DND-41 (cell line): Measurements from ENCODE around the gene IPCEF1.

Experiments used
- ATAC-seq: fragments of 200-7000 bp; cut with Tn5 transposase; 3 replicates; pipeline ENCODE4 v1.9.1; 2021; ENCODE audit warnings: low read depth; ENCODE audit not compliant: insufficient read depth
- DNase-seq: peaks from one replicate; pipeline ENCODE4 v3.0.0-alpha.2; 2020
- H2AFZ ChIP-seq: 2 replicates; pipeline ENCODE4 v1.6.0; 2012; ENCODE audit warnings: low read depth, low read length
- H3K27ac ChIP-seq: 2 replicates; pipeline ENCODE4 v1.5.1; 2012; ENCODE audit warnings: low read length, inconsistent platforms
- H3K27me3 ChIP-seq: fragments of 200-600 bp; sonication (generic); 2 replicates; pipeline ENCODE4 v1.6.0; 2012; ENCODE audit warnings: low read length, mild to moderate bottlenecking, inconsistent platforms; ENCODE audit not compliant: insufficient read depth, poor library complexity
- H3K36me3 ChIP-seq: 2 replicates; pipeline ENCODE4 v1.5.1; 2012; ENCODE audit warnings: low read length, inconsistent platforms; ENCODE audit not compliant: insufficient read depth
- H3K4me1 ChIP-seq: 2 replicates; pipeline ENCODE4 v1.5.1; 2012; ENCODE audit warnings: mild to moderate bottlenecking, low read length; ENCODE audit not compliant: insufficient read depth
- H3K4me2 ChIP-seq: 2 replicates; pipeline ENCODE4 v1.6.0; 2012; ENCODE audit warnings: mild to moderate bottlenecking, moderate library complexity, low read length, inconsistent platforms; ENCODE audit not compliant: insufficient read depth
- H3K4me3 ChIP-seq, 2 experiments: fragments of 200-600 bp in 1 of 2; shearing (Covaris generic) in 1 of 2; 2 replicates each; pipeline ENCODE4 v1.5.1; 2012 to 2016; ENCODE audit warnings: inconsistent platforms in 2 of 2, low read length in 2 of 2, mild to moderate bottlenecking in 2 of 2, low read depth in 1 of 2, moderate library complexity in 1 of 2
- H3K79me2 ChIP-seq: 2 replicates; pipeline ENCODE4 v1.6.0; 2012; ENCODE audit warnings: low read length, inconsistent platforms; ENCODE audit not compliant: insufficient read depth
- H3K9ac ChIP-seq: 2 replicates; pipeline ENCODE4 v1.6.0; 2012; ENCODE audit warnings: low read depth, mild to moderate bottlenecking, inconsistent platforms, low read length, moderate library complexity
- H3K9me3 ChIP-seq: 2 replicates; pipeline ENCODE4 v1.5.1; 2012; ENCODE audit warnings: low read length, moderate library complexity, mild to moderate bottlenecking, inconsistent platforms; ENCODE audit not compliant: insufficient read depth, severe bottlenecking
- H4K20me1 ChIP-seq: 2 replicates; pipeline ENCODE4 v1.6.0; 2012; ENCODE audit warnings: low read length; ENCODE audit not compliant: insufficient read depth
- CTCF ChIP-seq: IDR thresholded peaks from 2 replicates; pipeline ENCODE4 v1.5.1; 2012; ENCODE audit warnings: borderline replicate concordance, low read length, moderate library complexity, mild to moderate bottlenecking; ENCODE audit not compliant: poor library complexity, severe bottlenecking; ENCODE audit errors: extremely low read depth
- EZH2 ChIP-seq: IDR thresholded peaks from 3 replicates; pipeline ENCODE4 v1.6.1; 2012; ENCODE audit warnings: borderline replicate concordance, low read depth, mild to moderate bottlenecking, moderate library complexity, low read length, inconsistent platforms; ENCODE audit not compliant: severe bottlenecking

Gene IPCEF1

GRCh38 chr6:154274168-154274567 lies 82.4 kb downstream of the IPCEF1 start:
- Histone ChIP-seq H3K36me3 (no peaks in the 10 kb centered on the region), H3K4me1 (peaks cover 12% of the 10 kb centered on the region), H3K4me2 (no peak overlapping the region), H4K20me1 (no peaks in the 10 kb centered on the region), H2AFZ (no peak overlapping the region), H3K9ac (no peak overlapping the region), H3K4me3 (no peak overlapping the region), H3K79me2 (no peaks in the 10 kb centered on the region), H3K27me3 (no peaks in the 10 kb centered on the region), H3K27ac (no peak overlapping the region), H3K9me3 (no peaks in the 10 kb centered on the region)
- DNase-seq, result no peak
- no peak for TF ChIP-seq EZH2
- no peak for TF ChIP-seq CTCF
- no peak for ATAC-seq

- Histone ChIP-seq H3K27ac (peak overlapping the region; percentile 3), H3K36me3 (no peaks in the 10 kb centered on the region), H3K4me2 (no peak overlapping the region), H3K9me3 (no peaks in the 10 kb centered on the region), H3K9ac (no peak overlapping the region), H2AFZ (no peak overlapping the region), H3K4me3 (no peak overlapping the region), H4K20me1 (no peaks in the 10 kb centered on the region), H3K79me2 (no peaks in the 10 kb centered on the region), H3K27me3 (no peaks in the 10 kb centered on the region), H3K4me1 (peaks cover 35% of the 10 kb centered on the region)
- DNase-seq (no peak), ATAC-seq (no peak)
- TF ChIP-seq EZH2, result no peak
- no peak for TF ChIP-seq CTCF
Observed at GRCh38 chr6:154268486-154268885, 88.1 kb downstream of the IPCEF1 start.

GRCh38 chr6:154267508-154268106 lies 89.0 kb downstream of the IPCEF1 start:
- TF ChIP-seq EZH2 (no peak), CTCF (no peak)
- peak; percentile 73 for ATAC-seq
- H3K27me3 ChIP-seq, result no peaks in the 10 kb centered on the region

More at GRCh38 chr6:154267508-154268106, 89.0 kb downstream of the IPCEF1 start:
- Histone ChIP-seq H3K4me1 (peaks cover 35% of the 10 kb centered on the region), H4K20me1 (no peaks in the 10 kb centered on the region), H3K9me3 (no peaks in the 10 kb centered on the region), H3K9ac (no peak overlapping the region), H3K4me3 (no peak overlapping the region), H3K4me2 (no peak overlapping the region), H2AFZ (no peak overlapping the region), H3K79me2 (no peaks in the 10 kb centered on the region), H3K36me3 (no peaks in the 10 kb centered on the region), H3K27ac (peak overlapping the region; percentile 39)
- peak; percentile 44 for DNase-seq
